ENCODE results near the gene AGBL1.

Gene AGBL1

DNA sequence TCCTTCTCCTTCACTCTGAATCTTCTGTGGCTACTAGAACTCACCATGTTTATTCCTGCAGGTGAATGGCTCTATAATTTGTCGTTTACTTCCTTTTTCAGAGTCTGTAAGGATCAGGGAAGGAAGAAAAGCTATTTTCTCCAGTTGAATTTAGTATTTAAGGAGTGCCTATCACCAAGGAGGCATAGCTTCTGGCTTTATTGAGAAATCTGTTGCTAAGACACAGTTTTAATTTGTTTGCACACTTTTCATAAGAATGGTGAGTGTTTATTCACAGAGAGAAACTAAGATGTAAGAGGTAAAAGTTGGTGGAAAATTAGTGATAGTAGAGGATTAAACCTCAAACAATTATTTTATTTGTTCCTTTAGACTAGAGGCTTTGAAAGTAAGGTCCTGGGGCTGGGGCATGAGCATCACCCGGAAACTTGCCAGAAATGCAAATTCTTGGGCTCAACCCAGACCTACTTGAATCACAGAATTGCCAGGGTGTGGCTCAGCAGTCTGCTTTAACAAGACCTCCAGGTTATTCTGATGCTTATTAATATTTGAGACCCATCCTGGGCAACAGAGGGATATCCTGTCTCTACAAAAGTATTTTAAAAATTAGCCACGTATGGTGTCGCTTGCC, 461.3 kb downstream of the AGBL1 start:
- DNase-seq = no peak

DNA sequence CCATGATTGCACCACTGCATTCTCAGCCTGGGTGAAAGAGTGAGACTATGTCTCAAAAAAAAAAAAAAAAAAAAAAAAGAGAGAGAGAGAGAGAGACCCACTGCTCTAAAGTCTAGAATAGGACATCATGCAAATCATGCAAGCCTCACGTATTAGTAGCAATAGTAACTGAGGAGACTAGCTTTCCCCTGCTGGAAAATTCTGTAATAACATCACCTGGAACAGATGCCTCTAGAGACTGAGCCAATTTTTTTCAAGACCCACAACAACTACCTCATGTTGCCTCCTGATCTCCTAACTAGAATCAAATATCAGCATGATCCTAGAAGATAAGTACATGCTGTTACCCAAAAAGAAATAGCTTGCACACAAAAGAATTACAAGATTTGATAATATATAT, 461.9 kb downstream of the AGBL1 start:
- no peak for DNase-seq

DNA sequence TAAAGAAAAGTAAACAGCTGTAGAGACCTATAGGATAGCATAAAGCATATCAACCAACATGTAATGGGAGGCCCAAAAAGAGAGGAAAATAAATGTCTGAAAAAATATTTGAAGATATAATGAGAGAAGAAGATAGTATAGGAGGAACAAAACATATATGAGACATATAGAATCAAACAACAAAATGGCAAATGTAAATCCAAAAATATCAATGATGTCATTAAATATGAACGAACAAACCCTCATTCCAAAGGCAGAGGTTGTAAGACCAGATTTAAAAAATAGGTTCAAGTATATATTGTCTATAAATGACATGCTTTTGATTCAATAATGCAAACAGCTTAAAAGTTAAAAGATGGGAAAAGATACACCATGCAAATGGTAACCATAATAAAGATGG, 470.4 kb downstream of the AGBL1 start:
- DNase-seq = no peak

DNA sequence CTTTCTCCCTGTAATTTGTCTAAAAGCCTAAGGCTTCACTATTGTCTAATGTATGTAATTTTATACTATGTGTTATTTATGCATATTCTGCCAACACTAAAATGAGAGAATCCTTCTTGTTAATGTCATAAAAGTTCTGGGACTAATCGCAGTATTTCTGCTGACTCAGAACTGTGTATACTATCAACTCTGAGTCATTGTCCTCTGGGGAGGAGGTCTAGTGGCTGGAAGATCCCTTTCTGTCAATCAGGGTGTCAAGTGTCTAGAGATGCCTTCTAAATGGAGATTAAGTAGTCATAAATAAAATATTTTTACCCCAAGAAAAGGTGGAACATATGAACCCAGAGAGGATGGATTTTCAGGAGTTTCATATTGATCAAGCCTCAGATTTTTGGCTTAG, 473.4 kb downstream of the AGBL1 start:
- no peak for DNase-seq

DNA sequence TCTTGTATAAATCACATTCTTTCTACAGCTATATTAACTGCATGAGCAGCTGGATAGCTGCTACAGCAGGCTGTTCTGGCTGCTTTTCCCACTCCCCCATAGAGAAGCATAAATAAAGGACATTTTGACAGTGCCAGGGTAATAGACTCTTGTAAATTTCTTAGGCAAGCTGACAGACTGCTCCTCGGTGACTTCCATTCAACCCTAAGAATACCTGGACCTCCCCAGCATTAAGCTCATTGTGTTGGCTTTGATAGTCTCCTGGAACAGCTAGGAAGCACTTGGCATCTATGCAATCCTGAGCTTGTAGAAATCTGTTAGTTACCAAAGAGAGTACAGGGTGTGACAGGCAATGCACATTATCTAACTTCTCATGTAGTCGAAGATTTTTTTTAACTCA, 475.4 kb downstream of the AGBL1 start:
- DNase-seq = no peak

DNA sequence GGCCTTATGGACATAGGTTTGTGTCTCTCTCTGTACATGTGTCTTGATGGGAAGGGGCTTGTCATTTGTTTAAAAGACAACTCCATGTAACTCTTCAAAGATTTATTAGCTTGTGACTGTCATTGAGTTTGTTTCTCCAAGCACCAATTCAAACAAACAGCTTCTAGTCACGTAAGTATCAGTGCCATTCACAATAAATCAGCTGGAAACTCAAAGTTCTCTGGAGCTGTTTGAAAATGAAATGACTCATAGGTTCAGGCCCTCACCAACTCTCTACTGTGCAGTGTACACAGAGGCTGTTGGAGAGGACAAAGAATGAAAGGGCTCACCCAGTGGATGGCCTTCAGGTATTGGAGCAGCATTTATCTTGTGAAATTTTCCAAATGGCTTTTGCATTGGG, 476.3 kb downstream of the AGBL1 start:
- no peak for DNase-seq

DNA sequence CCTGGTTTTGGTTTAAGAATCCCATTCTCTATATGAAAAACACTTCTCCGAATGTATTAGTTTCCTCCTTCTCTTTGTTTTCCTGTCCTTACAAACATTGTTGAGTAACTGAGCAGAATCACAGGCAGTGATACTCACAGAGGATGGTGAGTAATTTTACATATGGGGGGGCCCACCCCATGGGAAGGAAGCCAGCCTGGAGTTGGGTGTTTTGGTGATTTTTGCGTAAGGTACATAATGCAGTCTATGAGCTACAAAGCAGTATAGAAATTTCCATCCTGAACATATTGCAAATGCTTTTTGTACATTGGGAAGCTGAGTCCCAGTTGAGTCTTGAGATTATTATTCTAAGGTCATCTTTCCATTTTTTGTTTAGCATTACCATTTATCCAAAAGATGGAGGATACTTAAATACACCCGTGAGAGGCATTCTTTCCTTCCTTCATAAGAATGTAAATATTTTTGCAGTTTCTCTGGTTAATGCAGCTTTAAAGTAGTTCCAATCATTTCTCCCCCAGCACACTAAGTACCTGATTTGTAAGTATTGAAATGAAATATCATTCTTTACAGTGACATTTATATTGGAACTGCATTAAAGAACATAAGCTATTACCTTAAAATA, 476.8 kb downstream of the AGBL1 start:
- DNase-seq = no peak

DNA sequence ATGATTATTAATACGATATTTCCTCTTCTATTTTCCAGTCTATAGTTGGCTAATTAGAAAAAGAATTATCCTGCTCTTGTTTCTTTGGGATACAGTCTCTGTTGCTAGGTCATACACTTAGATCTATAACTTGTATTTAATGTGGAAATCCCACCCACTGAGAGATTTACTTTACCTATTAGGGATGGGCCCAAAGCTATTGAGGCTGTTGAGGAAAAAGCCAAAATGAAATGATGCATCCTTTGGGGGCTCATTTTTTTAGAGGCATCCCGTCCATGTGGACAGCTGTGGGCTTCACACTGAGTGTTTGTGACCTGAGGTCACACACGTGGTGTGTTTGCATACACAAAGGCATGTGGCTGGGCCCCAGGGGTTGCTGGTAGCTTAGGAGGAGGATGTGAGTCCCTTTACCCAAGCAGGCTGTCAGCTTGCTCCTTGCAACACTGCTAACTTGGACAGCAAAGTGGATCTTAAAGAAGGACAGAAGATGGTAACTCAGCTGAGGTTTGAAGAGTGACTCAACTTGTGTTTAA, 477.4 kb downstream of the AGBL1 start:
- DNase-seq = no peak

DNA sequence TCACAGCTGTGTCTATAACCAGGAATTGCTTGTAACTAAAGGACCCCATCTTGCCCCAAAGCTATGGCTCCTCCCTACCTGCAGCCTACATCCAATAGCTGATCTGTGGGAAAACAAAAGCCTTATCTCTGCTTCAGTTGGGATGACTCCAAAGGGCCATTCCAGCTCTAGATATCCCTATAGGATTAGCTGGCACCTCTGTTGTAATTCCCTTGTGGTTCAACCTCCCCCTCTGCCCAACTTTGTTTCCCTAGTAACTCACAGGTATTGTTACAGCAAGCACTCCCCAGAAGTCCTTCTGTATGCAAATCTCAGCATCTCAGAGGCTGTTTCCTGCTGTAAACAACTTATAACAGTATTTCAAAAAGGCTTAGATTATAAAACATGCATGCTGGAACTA, 478.6 kb downstream of the AGBL1 start:
- no peak for DNase-seq

DNA sequence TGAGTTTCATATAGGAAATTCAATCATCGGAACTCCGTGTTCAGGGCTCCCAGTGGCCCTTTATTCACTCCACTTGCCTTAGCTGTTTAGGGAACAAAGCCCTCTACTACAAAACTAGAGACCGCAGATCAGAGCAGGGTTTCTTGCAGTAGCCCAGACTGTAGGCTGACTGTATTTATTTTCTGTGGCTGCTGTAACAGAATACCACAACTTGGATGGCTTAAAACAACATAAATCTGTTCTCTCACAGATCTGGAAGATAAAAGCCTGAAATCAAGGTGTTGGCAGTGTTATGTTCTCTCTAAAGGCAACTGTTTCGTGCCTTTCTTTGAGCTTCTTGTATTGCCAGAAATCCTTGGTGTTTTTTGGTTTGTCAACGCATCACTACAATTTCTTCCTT, 479.0 kb downstream of the AGBL1 start:
- DNase-seq = no peak

DNA sequence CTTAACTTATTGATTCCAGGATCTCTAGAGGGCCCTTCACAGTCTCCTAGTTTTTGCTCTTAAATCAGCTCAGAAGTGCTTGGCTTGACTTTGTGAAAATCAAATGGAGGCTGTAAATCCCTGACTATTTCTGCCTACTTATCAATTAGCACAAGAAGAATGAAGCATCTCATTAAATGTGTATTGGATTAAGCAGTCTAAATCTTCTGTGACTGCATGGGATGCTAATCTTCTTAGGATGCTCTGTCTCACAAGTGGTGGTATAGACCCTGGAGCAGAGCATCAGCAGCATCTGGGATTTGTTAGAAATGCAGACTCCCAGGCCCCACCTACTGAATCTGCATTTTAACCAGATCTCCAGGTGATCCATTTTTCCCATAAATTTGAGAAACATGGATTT, 488.7 kb downstream of the AGBL1 start:
- no peak for DNase-seq

DNA sequence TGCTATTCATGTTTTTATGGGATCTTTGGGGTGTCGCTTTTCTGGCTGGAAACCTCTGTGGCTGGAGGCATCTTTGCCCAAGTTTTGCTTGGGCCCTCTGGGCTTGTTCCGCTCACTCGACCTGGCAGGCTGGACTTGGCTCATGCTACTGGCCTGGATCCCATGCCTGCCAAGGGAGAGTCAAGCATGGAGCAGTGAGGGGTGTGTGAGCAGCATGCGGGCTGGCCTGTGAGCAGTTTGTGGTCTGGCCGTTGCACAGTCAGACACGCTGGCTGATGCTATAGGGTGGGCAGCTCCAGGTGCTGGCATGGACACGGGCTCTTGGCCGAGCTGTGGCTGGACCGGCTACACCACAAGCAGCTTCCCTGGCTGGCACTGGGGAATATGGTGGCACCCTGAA, 491.1 kb downstream of the AGBL1 start:
- no peak for DNase-seq

DNA sequence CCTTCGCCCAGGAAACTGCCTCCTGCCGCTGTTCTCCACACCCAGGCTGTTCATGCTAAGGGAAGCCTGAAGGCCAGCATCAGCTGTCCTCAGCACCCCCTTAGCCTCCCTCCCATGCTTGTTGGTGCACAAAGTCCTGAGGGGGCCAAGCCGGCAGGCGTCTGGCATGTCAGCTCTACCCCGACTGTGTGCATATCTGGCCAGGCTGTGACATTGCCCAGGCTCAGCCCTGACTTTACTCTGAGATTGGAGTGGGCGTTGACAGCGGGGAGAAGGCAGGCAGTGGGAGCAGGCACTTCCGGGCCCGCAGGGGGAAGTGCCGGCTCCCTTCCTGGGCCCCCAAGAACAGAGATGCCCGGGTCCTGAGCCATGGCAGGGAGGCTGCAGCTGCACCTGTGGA, 492.2 kb downstream of the AGBL1 start:
- DNase-seq = no peak

DNA sequence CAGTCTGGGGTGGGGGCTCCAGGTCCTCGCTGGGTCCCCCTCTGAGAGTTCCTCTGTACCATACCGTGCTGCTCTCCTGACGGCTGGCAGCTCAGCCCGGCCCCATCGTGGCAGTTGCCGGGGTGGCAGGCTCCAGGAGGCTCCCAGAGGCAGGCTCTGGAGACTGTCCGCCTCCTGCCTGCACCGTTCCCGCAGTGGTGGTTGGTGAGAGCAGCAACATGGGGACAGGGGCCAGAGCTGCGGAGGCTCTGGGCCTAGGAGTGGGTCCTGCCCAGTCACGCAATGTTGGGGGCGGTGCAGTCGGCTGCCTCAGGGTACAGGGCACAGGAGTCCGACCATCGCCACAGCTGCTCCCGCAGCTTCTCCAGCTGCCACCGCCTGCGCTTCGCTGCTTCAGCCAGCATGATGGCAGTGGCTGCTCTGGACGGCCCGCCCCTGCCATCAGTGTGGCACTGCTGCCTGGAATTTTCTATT, 492.7 kb downstream of the AGBL1 start:
- no peak for DNase-seq

DNA sequence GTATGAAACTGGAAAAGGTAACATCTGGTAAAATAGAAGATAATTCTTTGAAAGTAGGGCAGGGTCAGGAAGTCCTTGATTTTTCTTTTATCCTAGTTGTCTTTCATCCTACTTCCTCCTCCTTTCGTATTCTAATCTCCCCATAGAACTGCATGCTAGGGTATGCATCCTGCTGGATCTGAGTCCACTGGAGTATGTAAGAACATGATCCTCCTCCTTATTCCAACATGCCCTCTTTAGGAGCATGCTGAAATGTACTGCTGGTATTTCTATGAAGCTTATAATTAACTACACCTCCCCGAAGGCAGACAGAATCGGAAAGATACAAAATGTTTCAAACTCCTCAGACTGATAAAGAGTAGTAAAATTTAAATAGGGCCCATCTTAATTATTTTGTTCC, 493.8 kb downstream of the AGBL1 start:
- no peak for DNase-seq

DNA sequence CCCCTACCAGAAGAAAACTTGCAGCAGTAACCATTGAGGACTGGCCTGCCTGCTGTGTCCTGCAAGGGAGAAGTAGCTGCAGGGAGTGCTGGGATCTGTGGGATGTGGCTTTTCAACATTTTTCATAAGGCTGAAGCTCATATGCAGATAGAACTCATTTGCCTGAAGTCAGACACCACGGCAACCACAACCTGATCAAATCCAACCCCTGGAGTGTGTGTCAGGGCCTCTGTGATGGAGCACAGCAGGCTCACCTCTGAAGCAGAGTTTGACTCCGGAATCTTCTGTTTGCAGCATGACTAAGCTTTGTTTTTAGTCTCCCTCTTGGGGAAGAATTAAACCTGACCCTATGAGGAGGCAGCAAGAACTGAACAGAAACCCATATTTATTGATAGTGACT, 508.7 kb downstream of the AGBL1 start:
- no peak for DNase-seq

DNA sequence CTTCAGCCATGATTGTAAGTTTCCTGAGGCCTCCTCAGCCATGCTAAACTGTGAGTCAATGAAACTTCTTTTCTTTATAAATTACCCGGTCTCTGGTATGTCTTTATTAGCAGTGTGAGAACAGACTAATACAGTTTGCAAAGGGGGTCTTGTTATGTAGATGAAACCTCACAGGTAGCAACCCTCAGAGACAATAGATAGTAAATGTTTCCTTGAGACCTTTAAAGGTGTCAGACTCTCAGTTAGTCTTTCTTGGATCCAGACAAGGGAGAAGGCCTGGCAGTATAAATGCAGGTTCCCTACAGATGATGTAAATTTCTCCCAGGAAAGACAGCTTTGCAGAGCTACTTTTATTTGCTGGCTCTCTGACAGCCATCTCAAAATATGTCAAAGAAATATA, 510.8 kb downstream of the AGBL1 start:
- DNase-seq = no peak

DNA sequence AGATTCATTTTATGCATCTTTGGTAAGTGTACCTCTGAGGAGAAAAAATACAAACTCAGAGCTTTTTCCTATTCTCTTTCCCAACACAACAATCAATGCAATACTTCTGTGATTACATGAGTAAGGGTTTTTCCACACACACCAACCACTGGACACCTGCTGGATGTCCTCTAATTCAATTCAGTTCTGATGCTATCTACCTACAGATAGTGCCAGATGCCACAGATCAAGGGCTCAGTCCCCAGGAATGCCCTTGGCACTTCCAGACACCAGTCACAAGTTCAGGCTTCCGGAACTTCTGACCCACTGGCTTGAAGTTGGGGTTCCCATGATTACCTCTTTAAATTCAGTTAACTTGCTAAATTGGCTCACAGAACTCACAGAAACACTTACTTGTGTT, 511.5 kb downstream of the AGBL1 start:
- no peak for DNase-seq

DNA sequence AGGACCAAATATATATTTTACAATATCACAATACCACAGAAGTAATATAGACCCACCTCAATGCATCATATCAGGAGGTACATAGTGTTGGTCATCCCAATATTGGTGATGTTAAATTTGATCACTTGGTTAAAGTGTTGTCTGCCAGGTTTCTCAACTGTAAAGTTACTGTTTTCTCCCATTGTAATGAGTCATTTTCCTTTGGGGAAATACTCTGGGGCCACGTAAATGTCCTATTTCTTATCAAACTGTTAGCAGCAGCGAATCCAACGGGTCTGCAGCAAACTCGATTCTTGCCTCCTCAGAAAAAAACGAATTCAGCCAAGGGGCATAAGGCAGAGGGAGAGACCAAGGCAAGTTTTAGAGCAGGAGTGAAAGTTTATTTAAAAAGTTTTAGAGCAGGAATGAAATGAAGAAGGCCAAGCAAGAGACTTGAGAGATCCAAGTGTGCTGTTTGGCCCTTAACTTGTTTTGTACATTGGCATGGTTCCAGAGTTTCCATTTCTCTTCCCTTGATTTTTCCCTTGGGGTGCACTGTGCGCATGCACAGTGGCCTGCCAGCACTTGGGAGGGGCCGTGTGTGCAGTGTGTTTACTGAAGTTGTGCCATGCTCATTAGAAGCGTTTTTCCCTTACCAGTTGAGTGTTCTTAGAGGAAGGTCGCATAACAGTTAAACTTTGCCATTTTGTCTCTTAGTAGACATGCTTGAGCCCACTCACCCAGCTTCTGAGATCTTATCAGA, 512.5 kb downstream of the AGBL1 start:
- DNase-seq = no peak

DNA sequence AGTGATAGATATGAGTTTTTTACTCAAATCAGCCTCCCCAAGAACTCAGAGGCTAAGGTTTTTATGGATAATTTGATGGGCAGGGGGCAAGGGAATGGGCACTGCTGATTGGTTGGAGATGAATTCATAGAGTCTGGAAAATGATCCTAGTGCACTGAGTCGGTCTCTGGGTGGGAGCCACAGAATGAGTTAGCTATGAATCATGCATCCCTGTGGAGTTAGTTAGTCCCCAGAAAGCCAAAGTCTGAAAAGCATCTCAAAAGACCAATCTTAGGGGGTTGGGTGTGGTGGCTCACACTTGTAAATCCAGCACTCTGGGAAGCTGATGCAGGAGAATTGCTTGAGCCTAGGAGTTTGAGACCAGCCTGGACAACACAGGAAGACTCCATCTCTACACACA, 516.1 kb downstream of the AGBL1 start:
- no peak for DNase-seq

DNA sequence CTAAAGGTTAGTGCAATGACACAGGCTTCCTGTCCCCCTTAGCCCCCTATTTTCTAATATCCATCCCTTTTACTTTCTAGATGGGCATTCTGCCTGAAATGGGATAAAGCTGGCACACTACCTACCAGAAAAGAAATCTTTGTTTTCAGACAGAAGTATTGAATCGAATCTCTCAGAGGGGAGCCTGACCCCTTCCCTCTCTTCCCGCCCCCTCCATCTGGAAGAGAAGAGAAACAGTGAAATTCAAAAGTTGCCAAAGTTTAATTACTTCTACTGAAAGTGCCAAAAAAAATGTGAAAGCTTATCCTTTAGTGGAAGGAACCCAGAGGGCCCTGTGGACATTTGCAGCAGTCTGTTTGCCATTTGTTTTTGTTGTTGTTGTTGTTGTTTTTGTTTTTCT, 523.8 kb downstream of the AGBL1 start:
- DNase-seq = no peak

DNA sequence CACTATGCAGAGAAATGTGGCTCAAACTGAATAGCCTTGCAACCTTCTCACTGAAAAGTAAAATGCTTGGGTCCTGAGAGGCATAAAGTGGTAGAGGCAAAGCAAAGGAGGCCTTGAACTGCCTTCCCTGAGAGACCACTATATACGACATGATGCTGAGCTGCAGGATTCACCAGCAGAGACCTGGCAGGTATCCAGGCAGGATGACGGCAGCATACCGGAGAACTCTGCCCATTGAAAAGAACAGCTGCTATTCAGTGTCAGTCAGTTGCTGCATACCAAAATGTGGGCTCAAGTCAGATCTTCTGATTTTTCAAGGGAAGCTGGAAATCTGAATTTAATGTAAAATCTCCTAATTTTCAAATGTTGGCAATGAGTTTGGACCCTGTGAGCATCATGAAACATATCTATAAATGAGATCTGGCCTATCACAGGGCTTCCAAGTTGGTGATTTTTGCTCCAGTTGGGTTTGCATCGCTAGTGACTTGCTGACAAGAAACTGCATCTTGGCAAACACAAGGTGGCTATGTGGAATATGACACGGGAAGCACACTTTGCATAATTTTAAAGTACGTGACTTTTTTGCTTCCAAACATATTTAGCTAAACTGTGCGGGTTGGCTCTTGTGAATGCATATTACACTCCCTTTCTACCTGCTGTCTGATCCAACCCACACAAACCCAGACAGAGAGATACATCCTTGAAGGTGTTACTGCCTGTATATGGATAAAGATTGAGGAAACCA, 529.0 kb downstream of the AGBL1 start:
- no peak for DNase-seq

DNA sequence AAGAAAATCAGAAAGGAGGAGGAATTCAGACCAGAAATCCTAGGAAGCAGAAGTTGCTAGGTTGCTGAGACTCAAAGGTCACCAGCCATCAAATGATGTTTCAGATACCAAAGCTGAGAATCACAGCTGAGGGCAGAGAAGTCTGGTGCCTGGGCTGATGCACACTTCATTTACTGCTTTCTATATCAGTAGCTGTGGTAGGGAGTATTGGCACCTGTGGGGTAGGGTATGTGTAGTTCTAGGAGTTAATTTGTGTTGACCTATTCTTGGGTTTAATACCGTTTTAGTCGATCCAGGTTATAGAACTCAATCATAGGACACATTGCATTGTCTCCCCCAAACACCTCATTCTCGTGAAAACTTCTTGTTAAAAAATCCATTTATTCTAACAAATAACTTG, 529.6 kb downstream of the AGBL1 start:
- no peak for DNase-seq

DNA sequence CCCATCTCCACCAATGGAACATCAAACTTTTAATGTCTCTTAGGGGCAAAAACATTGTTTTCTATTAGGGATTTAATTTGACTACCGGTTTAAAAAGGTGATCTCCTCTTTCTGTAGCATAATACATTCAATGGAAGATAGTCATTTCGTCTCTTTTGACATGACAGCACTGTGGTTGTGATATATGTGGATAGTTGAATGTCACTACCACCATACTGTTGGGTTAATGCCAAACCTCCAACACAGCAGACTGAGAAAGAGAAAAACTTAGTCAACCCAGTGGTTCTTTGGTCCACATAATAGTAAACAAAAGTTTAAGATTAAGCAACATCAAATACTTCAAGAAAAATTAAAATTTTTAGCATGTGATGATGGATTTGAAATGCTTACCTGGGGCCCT, 530.4 kb downstream of the AGBL1 start:
- DNase-seq = no peak

Data from NCI-H2029 treated with DMSO at 0.1 percent for 48 hours (cell line).